Mucosa of stomach (tissue), 1 donor: ENCODE data around the gene ARPC4.

Experiments used
- H3K27me3 ChIP-seq: one replicate; pipeline ENCODE4 v1.7.0; 2013; ENCODE audit warnings: mild to moderate bottlenecking, low read length; ENCODE audit not compliant: control insufficient read depth, insufficient read depth
- H3K36me3 ChIP-seq: one replicate; pipeline ENCODE4 v1.7.0; 2013; ENCODE audit warnings: low read length; ENCODE audit not compliant: control insufficient read depth, insufficient read depth
- H3K4me1 ChIP-seq: one replicate; pipeline ENCODE4 v1.7.0; 2013; ENCODE audit warnings: mild to moderate bottlenecking, low read length; ENCODE audit not compliant: control insufficient read depth, insufficient read depth
- H3K4me3 ChIP-seq: one replicate; pipeline ENCODE4 v1.7.0; 2013; ENCODE audit warnings: low read length
- H3K9ac ChIP-seq: one replicate; pipeline ENCODE4 v1.7.0; 2013; ENCODE audit warnings: mild to moderate bottlenecking, low read length, moderate library complexity
- H3K9me3 ChIP-seq: one replicate; pipeline ENCODE4 v1.7.0; 2013; ENCODE audit warnings: mild to moderate bottlenecking, low read length, moderate library complexity; ENCODE audit not compliant: control insufficient read depth
- donor health status: Pancreatic carcinoma.

ARPC4 gene

DNA sequence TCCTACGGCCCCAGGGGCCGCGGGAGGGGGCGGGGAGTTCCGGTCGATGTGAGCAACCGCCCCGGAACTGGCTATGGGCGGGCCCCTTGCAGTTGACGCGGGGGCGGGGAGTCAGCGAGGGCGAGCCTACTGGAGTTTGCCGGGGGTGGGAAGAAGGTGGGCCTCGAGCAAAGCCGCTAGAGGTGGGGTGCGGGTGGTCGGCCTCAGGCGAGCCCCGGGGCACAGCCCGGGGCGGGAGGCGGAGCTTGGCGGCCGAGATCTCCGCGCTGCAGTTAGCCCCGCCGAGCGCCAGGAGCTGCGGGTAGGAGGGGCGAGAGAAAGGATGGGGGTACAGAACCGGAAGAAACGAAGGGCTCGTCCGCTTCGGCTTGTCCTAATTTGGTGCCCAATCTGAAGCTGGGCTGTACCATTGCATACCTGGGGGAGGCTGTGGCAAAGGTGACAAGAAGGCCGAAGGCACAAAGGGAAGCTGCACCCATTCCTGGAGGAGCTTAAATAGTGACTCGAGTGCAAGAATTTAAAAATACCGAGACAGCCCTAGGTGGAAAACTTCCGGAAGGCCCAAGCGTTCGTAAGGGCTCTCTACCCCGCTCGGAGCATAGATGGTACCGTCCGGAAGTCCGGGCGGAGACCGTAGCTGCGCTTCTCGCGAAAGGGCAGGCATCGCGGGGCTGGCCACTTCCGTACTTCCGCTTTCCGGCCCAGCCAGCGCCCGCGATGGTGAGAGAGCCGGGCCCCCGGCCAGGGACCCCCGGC is at the start of gene ARPC4, which contains the start of gene TADA3:
ARPC4 (plus strand) TSS at position 678 of the 756 bp plus-strand sequence; CDS start at position 718, 40 bp downstream.
TADA3 (minus strand) TSS at position 69 of the 756 bp plus-strand sequence. CDS start 1,007 bp downstream, outside the sequence.
- Histone ChIP-seq H3K4me1 (peaks cover 9% of the 10 kb centered on the region), H3K4me3 (peak within 1 kb of the TSS; percentile 44), H3K36me3 (peaks cover 7% of the 10 kb centered on the region), H3K9me3 (no peaks in the 10 kb centered on the region), H3K27me3 (no peaks in the 10 kb centered on the region), H3K9ac (peak within 1 kb of the TSS; percentile 99)

DNA sequence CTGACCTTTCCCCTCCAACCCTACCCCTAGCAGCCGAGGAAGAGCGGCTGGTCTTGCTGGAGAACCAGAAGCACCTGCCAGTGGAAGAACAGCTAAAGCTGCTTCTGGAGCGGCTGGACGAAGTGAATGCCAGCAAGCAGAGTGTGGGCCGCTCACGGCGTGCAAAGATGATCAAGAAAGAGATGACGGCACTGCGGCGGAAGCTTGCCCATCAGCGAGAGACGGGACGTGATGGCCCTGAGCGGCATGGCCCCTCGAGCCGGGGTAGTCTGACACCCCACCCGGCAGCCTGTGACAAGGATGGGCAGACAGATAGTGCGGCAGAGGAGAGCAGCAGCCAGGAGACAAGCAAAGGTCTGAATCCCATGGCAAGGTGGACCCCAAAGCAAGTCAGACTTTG is 49.3 kb upstream of the ARPC4 start:
- H3K4me1 ChIP-seq = no peaks in the 10 kb centered on the region
- no peaks in the 10 kb centered on the region for H3K27me3 ChIP-seq
- peaks cover 50% of the 10 kb centered on the region for H3K36me3 ChIP-seq
- no peaks in the 10 kb centered on the region for H3K9me3 ChIP-seq
- H3K9ac ChIP-seq = no peak overlapping the region
- no peak overlapping the region for H3K4me3 ChIP-seq

DNA sequence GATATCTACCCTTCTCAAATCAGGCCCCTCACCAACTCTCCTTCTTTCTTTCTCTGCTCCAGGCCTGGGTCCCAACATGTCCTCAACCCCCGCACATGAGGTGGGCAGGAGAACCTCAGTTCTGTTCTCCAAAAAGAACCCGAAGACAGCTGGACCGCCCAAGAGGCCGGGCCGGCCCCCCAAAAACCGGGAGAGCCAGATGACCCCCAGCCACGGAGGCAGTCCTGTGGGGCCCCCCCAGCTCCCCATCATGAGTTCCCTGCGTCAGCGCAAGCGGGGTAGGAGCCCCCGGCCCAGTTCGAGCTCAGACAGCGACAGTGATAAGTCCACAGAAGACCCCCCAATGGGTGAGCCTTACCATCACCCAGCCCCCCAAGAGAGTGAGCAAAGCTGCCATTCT is 48.7 kb upstream of the ARPC4 start:
- no peak overlapping the region for H3K4me3 ChIP-seq
- no peak overlapping the region for H3K9ac ChIP-seq
- peaks cover 46% of the 10 kb centered on the region for H3K36me3 ChIP-seq
- H3K4me1 ChIP-seq = peaks cover 4% of the 10 kb centered on the region
- H3K27me3 ChIP-seq = no peaks in the 10 kb centered on the region
- H3K9me3 ChIP-seq = no peaks in the 10 kb centered on the region

DNA sequence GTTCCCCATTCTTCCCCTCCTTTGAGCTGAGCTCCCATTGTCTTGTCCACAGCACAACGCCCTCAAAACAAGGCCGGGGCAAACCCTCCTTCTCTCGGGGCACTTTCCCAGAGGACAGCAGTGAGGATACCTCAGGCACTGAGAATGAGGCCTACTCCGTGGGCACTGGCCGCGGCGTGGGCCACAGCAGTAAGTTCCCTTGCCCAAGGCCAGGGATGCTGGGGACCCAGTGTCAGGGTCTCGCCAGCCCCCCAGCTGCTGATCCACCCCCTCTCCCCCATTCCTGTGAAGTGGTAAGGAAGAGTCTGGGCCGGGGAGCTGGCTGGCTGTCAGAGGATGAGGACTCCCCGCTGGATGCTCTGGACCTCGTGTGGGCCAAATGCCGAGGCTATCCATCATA is 47.4 kb upstream of the ARPC4 start:
- Histone ChIP-seq H3K27me3 (no peaks in the 10 kb centered on the region), H3K9me3 (no peaks in the 10 kb centered on the region), H3K4me1 (peaks cover 10% of the 10 kb centered on the region), H3K4me3 (no peak overlapping the region), H3K36me3 (peaks cover 35% of the 10 kb centered on the region), H3K9ac (no peak overlapping the region)

DNA sequence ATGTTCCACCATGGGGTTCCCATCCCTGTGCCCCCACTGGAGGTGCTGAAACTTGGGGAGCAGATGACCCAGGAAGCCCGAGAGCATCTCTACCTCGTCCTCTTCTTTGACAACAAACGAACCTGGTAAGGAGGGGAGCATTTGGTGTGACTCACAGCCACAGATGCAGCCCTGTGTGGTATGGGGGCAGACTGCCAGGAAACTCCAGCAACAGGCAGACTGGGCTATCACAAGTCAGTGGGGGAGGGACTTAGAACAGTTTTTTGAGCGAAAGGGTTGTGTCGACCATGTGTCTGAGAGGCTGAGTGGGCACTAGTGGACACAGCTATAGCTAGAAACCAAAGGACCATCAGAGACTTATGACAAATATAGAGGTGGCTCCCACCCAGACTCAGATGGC is 46.6 kb upstream of the ARPC4 start:
- H3K36me3 ChIP-seq = peaks cover 30% of the 10 kb centered on the region
- H3K9me3 ChIP-seq = no peaks in the 10 kb centered on the region
- H3K4me1 ChIP-seq = peaks cover 17% of the 10 kb centered on the region
- H3K27me3 ChIP-seq = no peaks in the 10 kb centered on the region
- no peak overlapping the region for H3K4me3 ChIP-seq
- H3K9ac ChIP-seq = no peak overlapping the region

DNA sequence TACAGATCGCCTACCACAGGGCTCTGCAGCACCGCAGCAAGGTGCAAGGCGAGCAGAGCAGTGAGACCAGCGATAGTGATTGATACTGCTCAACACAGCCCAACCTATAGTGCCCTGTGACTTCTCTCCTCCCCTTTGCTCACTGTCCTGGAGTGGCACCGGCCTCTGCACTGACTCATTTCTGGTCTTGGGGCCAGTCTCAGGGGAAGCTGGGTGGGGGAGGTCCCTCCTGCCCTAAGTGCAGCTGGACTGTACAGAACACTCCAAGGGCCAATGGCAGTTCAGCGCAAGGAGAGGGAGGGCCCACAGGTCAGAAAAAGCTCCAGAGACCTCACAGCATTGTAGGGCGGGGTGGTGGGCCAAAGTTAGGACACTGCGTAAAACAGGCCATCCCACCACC is 45.6 kb upstream of the ARPC4 start:
- Histone ChIP-seq H3K4me3 (no peak overlapping the region), H3K9me3 (no peaks in the 10 kb centered on the region), H3K36me3 (peaks cover 27% of the 10 kb centered on the region), H3K27me3 (no peaks in the 10 kb centered on the region), H3K4me1 (peaks cover 21% of the 10 kb centered on the region), H3K9ac (no peak overlapping the region)

DNA sequence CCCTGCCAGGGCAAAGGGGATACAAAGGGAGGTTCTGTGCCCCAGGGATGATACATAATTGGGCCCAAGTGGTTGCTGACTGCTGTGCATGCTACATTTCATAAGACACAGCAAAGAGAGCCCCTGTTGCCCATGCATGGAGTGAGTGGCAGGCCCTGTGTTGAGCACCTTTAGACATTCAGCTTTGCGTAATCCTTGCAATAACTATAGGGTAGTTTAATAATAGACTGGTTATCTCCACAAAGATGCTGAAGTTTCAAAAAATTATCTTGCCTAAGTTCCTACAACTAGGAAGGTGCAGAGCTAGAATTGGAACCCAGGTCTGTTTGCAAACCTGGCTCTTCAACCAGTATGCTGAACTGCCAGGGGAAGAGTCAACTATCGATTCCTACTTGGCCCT is 44.9 kb upstream of the ARPC4 start:
- Histone ChIP-seq H3K4me3 (no peak overlapping the region), H3K4me1 (peaks cover 21% of the 10 kb centered on the region), H3K36me3 (peaks cover 26% of the 10 kb centered on the region), H3K9ac (no peak overlapping the region), H3K27me3 (no peaks in the 10 kb centered on the region), H3K9me3 (no peaks in the 10 kb centered on the region)

DNA sequence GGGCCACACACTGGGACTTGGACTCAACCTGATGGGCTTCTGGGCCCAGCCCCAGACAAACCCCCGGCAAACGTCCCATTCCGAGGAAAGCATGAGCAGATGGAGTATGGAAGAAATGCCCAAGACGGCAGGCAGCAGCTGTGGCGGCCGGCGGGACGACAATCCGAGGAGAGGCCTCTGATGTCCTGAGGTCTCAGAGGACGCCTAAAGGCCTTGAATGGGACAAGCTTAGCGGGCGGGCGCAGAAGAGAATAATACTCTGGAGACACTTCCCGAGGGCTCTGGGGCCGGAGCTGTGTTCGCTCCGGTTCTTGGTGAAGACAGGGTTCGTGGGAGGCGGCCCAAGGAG is 43.6 kb upstream of the ARPC4 start:
- H3K9me3 ChIP-seq = no peaks in the 10 kb centered on the region
- H3K9ac ChIP-seq = peak overlapping the region; percentile 75
- peak overlapping the region; percentile 81 for H3K4me3 ChIP-seq
- no peaks in the 10 kb centered on the region for H3K27me3 ChIP-seq
- H3K36me3 ChIP-seq = peaks cover 18% of the 10 kb centered on the region
- H3K4me1 ChIP-seq = peaks cover 21% of the 10 kb centered on the region

DNA sequence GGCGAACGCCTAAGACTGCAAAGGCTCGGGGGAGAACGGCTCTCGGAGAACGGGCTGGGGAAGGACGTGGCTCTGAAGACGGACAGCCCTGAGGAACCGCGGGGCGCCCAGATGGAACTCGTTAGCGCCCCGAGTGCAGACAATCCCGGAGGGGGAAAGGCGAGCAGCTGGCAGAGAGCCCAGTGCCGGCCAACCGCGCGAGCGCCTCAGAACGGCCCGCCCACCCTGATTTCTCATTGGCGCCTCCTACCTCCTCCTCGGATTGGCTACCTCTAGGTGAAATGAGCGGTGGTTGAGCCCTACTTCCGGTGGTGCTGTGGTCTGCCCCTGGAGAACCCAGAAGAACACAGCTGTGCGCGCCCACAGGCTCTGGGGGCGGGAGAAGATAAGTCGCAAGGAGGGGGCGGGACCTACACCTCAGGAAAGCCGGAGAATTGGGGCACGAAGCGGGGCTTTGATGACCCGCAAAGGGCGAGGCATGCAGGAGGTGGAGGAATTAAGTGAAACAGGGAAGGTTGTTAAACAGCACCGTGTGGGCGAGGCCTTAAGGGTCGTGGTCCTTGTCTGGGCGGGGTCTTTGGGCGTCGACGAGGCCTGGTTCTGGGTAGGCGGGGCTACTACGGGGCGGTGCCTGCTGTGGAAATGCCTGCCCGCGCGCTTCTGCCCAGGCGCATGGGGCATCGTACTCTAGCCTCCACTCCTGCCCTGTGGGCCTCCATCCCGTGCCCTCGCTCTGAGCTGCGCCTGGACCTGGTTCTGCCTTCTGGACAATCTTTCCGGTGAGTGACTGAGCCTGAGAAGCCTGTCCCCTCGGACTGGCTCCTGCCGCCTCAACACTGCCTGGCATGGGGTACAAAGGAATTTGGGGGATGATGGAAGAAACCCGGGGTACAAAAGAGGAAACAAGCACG is 43.0 kb upstream of the ARPC4 start, which contains the start of gene OGG1:
OGG1 (plus strand) TSS at position 308 of the 911 bp plus-strand sequence; CDS start at position 643, 335 bp downstream.
- peak within 1 kb of the TSS; percentile 75 for H3K9ac ChIP-seq
- H3K4me1 ChIP-seq = peaks cover 26% of the 10 kb centered on the region
- peak within 1 kb of the TSS; percentile 81 for H3K4me3 ChIP-seq
- H3K27me3 ChIP-seq = no peaks in the 10 kb centered on the region
- no peaks in the 10 kb centered on the region for H3K9me3 ChIP-seq
- H3K36me3 ChIP-seq = peaks cover 18% of the 10 kb centered on the region

DNA sequence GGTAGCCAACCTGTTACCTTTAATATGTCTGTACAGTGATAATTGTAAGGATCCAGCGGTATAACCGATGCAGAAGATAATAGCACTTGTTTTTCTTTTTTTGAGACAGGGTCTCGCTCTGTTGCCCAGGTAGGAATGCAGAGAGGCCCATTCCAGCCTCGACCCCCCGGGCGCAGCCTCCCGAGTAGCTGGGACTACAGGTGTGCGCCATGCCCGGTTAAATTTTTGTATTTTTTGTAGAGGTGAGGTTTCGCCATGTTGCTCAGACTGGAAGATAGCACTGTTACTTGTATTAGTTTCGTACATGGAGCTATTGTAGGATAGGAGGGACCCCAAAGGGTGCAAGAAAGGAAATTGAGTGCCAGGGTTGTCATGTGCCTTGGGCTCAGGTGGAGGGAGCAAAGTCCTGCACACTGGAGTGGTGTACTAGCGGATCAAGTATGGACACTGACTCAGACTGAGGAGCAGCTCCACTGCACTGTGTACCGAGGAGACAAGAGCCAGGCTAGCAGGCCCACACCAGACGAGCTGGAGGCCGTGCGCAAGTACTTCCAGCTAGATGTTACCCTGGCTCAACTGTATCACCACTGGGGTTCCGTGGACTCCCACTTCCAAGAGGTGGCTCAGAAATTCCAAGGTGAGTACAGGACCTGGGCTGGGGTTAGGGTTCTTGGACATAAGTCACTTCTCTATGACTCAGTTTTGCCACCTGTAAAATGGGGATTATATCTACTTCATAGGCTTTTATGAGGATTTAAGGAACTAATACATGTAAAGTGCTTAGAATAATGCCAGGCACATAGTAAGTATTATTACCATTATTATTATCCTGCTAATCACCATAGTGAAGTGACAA is 42.1 kb upstream of the ARPC4 start:
- H3K27me3 ChIP-seq = no peaks in the 10 kb centered on the region
- H3K9me3 ChIP-seq = no peaks in the 10 kb centered on the region
- H3K4me1 ChIP-seq = peaks cover 26% of the 10 kb centered on the region
- H3K4me3 ChIP-seq = peak overlapping the region; percentile 81
- H3K36me3 ChIP-seq = peaks cover 9% of the 10 kb centered on the region
- H3K9ac ChIP-seq = peak overlapping the region; percentile 75

DNA sequence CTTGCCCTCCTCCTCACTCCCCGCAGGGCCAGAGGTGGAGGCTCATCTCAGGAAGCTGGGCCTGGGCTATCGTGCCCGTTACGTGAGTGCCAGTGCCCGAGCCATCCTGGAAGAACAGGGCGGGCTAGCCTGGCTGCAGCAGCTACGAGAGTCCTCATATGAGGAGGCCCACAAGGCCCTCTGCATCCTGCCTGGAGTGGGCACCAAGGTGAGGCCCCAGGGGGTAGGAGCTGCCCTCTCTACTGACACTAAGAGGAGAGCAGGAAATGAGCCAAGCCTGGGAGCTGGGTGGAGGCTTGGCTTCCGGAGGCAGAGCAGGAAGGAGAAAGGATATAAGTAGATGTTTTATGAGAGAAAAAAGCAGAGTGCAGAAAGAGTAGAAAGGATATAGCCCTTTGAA is 38.2 kb upstream of the ARPC4 start:
- H3K4me1 ChIP-seq = peaks cover 20% of the 10 kb centered on the region
- H3K27me3 ChIP-seq = no peaks in the 10 kb centered on the region
- H3K4me3 ChIP-seq = no peak overlapping the region
- H3K36me3 ChIP-seq = peaks cover 7% of the 10 kb centered on the region
- H3K9me3 ChIP-seq = no peaks in the 10 kb centered on the region
- no peak overlapping the region for H3K9ac ChIP-seq
